ENCODE results near the gene PRKRA.

DNA sequence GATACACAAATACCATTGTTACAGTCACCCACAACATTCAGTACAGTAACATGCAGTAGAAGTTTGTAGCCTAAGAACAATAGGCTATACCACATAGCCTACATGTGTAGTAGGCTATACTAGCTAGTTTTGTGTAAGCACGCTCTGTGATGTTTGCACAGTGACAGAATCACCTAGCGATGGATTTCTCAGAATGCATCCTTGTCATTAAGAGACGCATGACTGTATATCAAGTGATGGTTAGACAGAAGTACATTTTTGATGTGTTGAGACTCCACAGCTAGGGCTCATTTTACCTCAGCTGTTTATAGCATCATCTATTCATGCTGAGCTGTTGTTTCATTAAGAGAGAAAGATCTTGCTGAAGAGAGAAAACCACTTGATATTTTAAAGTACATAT lies 48.7 kb upstream of the PRKRA start:
- no peak for TF ChIP-seq SRF (IDR thresholded peaks at IDR 0.05; ENCODE audit: low read depth)
- TF ChIP-seq, protein P1, sequence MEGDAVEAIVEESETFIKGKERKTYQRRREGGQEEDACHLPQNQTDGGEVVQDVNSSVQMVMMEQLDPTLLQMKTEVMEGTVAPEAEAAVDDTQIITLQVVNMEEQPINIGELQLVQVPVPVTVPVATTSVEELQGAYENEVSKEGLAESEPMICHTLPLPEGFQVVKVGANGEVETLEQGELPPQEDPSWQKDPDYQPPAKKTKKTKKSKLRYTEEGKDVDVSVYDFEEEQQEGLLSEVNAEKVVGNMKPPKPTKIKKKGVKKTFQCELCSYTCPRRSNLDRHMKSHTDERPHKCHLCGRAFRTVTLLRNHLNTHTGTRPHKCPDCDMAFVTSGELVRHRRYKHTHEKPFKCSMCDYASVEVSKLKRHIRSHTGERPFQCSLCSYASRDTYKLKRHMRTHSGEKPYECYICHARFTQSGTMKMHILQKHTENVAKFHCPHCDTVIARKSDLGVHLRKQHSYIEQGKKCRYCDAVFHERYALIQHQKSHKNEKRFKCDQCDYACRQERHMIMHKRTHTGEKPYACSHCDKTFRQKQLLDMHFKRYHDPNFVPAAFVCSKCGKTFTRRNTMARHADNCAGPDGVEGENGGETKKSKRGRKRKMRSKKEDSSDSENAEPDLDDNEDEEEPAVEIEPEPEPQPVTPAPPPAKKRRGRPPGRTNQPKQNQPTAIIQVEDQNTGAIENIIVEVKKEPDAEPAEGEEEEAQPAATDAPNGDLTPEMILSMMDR (IDR thresholded peaks at IDR 0.05 in 2 of 3, conservative IDR thresholded peaks at IDR 0.05 in 1 of 3; ENCODE audit: borderline replicate concordance in 1 of 3, insufficient read depth in 1 of 3, low read depth in 2 of 3, low read length in 2 of 3): no peak
- TF ChIP-seq POLR2AphosphoS5 (IDR thresholded peaks at IDR 0.05; ENCODE audit: low read depth, low read length): no peak
- TF ChIP-seq JUND (IDR thresholded peaks at IDR 0.05): no peak
- TF ChIP-seq POLR2A (IDR thresholded peaks at IDR 0.05; ENCODE audit: borderline replicate concordance, extremely low read depth, insufficient read depth, insufficient read length): no peak
